Stimulated activated CD4-positive, alpha-beta T cell treated with anti-CD3 and anti-CD28 coated beads, Interleukin-2, amount 100 ng/mL, for 24 hours (primary cell): ENCODE measurements around the gene CACNG1.
"Not testable (repeated sequence)": the region's sequence is repeated elsewhere in the genome, so short reads cannot be mapped to it uniquely, and the experiment has no call there.

Experiments
- DNase-seq, 2 donors: peaks; one replicate each; pipeline ENCODE4 v3.0.0-alpha.2; 2020

CACNG1 gene

GRCh38 chr17:67082107-67082506 is 37.8 kb downstream of the CACNG1 start:
- DNase-seq: no peak

- DNase-seq: no peak
These were observed 41.1 kb downstream of the CACNG1 start for GRCh38 chr17:67085406-67085805.

- DNase-seq: no peak
These were observed 44.3 kb downstream of the CACNG1 start for GRCh38 chr17:67088639-67089038.

GRCh38 chr17:67090341-67090740 is 46.0 kb downstream of the CACNG1 start:
- no peak for DNase-seq

- DNase-seq: no peak
These were observed 47.9 kb downstream of the CACNG1 start for GRCh38 chr17:67092291-67092690.

GRCh38 chr17:67092710-67093109 is 48.4 kb downstream of the CACNG1 start:
- DNase-seq: not testable (repeated sequence)

GRCh38 chr17:67093348-67093747 is 49.0 kb downstream of the CACNG1 start:
- DNase-seq: no peak

- not testable (repeated sequence) for DNase-seq
These were observed 50.9 kb downstream of the CACNG1 start for GRCh38 chr17:67095291-67095690.

- DNase-seq: no peak
These were observed 51.4 kb downstream of the CACNG1 start for GRCh38 chr17:67095803-67096202.

GRCh38 chr17:67096609-67097008 is 52.3 kb downstream of the CACNG1 start:
- DNase-seq: no peak

- DNase-seq: no peak
These were observed 53.7 kb downstream of the CACNG1 start for GRCh38 chr17:67098006-67098405.

- not testable (repeated sequence) for DNase-seq
These were observed 60.3 kb downstream of the CACNG1 start for GRCh38 chr17:67104641-67105040.

GRCh38 chr17:67105213-67105612 is 60.9 kb downstream of the CACNG1 start:
- DNase-seq: no peak
